GM21576 (cell line): ENCODE measurements around the gene TNFRSF12A.
A peak's percentile ranks its signal among the peaks of the same experiment; 100 is the strongest.

Source experiments
- ATAC-seq: cut with Tn5 transposase; IDR thresholded peaks from one replicate; pipeline ENCODE4 v1.9.1; 2021; ENCODE audit warnings: mild to moderate bottlenecking, moderate library complexity; ENCODE audit not compliant: unreplicated experiment

TNFRSF12A gene

GRCh38 chr16:3010510-3010909 is 9.7 kb upstream of the TNFRSF12A start:
- no peak for ATAC-seq

DNA sequence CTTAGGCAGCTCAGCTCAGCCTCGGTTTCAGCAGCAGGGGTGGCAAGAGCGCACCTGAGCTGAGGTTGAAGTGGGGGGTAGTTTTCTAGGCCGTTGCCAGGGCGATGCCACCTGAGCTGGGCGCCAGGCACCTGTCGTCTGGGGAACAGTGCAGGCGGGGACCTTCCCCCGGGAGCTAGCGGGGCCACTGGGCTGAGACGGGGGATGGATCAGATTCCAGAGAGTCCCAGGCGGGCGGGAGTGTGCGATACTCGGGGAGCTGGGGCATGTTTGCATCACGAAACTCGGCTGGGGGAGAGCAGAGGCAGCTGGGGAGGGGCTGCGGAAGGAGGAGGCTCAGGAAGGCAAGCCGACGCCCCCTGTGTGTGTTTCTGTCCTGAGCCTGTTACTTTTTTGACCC is 7.9 kb upstream of the TNFRSF12A start:
- no peak for ATAC-seq

GRCh38 chr16:3012828-3013420 is 7.2 kb upstream of the TNFRSF12A start, which contains the start of gene CLDN9:
CLDN9 (plus strand) TSS chr16:3012923; CDS start chr16:3013363, 440 bp downstream.
- ATAC-seq: no peak

DNA sequence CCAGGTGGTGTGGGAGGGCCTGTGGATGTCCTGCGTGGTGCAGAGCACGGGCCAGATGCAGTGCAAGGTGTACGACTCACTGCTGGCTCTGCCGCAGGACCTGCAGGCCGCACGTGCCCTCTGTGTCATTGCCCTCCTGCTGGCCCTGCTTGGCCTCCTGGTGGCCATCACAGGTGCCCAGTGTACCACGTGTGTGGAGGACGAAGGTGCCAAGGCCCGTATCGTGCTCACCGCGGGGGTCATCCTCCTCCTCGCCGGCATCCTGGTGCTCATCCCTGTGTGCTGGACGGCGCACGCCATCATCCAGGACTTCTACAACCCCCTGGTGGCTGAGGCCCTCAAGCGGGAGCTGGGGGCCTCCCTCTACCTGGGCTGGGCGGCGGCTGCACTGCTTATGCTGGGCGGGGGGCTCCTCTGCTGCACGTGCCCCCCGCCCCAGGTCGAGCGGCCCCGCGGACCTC is 6.6 kb upstream of the TNFRSF12A start:
- no peak for ATAC-seq

DNA sequence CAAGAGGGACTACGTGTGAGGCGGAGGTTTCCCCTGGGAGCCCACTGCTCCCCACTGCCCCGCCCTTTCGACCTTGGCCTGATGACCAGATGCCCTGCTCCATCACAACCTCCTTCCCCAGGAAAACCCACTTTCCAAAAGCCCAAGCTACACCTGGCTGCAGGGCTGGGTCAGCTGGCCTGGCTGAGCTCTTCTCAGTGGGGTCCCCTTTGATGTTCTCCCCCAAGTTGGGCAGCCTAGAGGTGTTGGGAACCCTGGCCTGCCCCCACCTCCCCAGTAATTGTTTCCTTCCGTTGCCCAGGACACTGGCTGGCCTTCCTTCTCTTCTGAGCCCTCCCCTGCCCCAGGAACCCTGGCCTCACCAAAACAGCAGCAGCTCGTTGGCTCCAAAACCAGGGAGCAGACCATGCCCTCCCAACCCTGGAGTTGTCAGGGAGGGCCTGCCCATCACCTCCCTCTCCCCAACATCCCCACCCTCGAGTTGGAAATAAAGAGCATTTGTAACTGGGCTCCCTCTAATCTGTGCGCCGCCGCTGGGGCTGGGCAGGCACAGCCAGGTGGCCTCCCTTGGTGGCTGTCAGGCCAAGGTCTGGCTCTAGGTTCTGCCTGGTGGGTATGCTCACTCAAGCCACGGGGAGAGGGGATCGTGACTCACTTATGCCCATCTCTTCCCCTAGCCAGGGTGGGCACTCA is 6.0 kb upstream of the TNFRSF12A start:
- no peak for ATAC-seq

- ATAC-seq: no peak
Measured at GRCh38 chr16:3014971-3015370, 5.2 kb upstream of the TNFRSF12A start.

GRCh38 chr16:3015865-3016521 is 4.2 kb upstream of the TNFRSF12A start:
- no peak for ATAC-seq

GRCh38 chr16:3017344-3017743 is 2.8 kb upstream of the TNFRSF12A start:
- no peak for ATAC-seq

GRCh38 chr16:3017794-3018506 is 2.2 kb upstream of the TNFRSF12A start, which contains the start of gene CLDN6:
CLDN6 (minus strand) TSS chr16:3018183; CDS start chr16:3016021, 2,162 bp downstream.
- ATAC-seq: no peak

- ATAC-seq: no peak
Measured at GRCh38 chr16:3019594-3020246, 448 bp upstream of the TNFRSF12A start.

- no peak for ATAC-seq
Measured at GRCh38 chr16:3020604-3021448, 658 bp downstream of the TNFRSF12A start.

DNA sequence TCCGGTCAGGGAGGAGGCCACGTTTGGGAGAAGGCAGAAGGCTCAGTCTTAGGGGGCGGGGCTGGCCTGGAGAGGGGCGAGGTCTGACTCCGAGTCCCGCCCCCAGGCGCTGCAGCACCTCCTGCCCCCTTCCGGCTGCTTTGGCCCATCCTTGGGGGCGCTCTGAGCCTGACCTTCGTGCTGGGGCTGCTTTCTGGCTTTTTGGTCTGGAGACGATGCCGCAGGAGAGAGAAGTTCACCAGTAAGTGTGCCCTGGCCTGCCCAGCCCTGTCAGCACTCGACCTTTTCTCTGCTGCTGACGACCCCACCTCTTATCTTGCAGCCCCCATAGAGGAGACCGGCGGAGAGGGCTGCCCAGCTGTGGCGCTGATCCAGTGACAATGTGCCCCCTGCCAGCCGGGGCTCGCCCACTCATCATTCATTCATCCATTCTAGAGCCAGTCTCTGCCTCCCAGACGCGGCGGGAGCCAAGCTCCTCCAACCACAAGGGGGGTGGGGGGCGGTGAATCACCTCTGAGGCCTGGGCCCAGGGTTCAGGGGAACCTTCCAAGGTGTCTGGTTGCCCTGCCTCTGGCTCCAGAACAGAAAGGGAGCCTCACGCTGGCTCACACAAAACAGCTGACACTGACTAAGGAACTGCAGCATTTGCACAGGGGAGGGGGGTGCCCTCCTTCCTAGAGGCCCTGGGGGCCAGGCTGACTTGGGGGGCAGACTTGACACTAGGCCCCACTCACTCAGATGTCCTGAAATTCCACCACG is 1.5 kb downstream of the TNFRSF12A start:
- ATAC-seq: no peak

- no peak for ATAC-seq
Measured at GRCh38 chr16:3022208-3022683, 2.1 kb downstream of the TNFRSF12A start.

GRCh38 chr16:3022684-3023414 is 2.7 kb downstream of the TNFRSF12A start:
- no peak for ATAC-seq

DNA sequence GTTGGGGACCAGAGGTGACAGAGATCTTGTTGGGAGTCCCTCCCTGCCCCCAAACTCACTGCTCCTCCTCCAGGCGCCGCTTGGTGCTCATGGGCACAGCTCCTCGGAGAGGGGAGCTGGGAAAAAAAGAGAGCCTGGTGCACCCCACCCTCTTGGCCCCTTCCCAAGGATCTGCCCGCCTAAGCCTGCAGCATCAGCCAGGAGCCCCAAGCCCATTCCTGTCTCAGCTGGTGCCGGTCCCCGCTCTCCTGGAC is 3.2 kb downstream of the TNFRSF12A start:
- no peak for ATAC-seq

DNA sequence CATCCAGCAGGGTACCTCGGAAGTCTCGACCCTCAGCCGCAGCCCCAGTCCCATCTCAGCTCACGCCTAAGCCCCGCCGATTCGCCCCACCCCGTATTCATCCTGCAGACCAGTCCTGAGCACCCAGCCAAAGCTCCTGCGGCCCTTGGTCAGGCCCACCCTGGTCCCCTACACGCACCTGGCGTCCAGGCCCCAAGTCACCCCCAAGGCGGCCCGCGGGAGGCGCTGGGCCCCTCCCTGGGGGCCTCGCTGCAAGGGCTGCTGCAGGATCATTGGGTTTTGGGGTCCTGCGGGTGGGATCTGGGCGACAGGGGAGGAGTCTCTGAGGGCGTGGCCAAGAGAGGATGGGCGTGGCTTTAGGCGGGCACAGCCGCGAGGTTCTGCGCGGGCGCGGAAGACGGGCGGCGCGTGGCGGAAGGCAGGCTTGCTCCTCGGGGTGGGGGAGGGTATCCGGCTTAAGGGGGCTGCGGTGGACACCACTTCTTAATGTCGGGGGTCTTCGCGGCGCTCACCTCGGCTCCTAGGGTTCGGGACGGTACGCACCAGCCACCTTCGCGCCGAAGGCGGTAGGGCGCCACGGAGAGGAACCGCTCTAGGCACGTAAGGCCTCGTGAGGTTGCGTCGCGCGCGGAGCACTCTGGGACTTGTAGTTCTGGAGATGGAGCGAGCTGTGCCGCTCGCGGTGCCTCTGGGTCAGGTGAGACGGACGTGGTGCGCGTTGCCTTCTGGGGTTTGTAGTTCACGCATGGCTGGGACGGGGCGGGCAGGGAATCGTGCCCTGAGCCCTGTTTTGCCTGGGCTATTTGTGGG is 3.7 kb downstream of the TNFRSF12A start, which contains the start of the genes HCFC1R1 and THOC6:
HCFC1R1 (minus strand) TSS at position 274 of the 810 bp plus-strand sequence; CDS start at position 273, 1 bp downstream.
THOC6 (plus strand) TSS at position 367 of the 810 bp plus-strand sequence; CDS start at position 659, 292 bp downstream.
- ATAC-seq: peak; percentile 71
